C4-2B (cell line): Measurements from ENCODE around the gene RBFOX2.

Source experiments
- CTCF ChIP-seq: fragments of 450-650 bp; conservative IDR thresholded peaks from 2 replicates; pipeline ENCODE4 v1.5.1; 2017; ENCODE audit warnings: mild to moderate bottlenecking
- ZFX ChIP-seq: fragments of 450-650 bp; IDR thresholded peaks from 2 replicates; pipeline ENCODE4 v1.6.1; 2017

GRCh38 chr22:36014546-36015074, 14.0 kb downstream of the RBFOX2 start:
- no peak for TF ChIP-seq ZFX
- no peak for TF ChIP-seq CTCF
